HFFc6 (cell line): ENCODE results near the gene CGB5. TPM values are rescaled to one million over a fixed set of nuclear protein-coding genes. Genes with fewer than 3 reads are reported as not detected.
"Not testable (repeated sequence)": the region's sequence is repeated elsewhere in the genome, so short reads cannot be mapped to it uniquely, and the experiment has no call there.

ENCODE experiments used
- DNase-seq: peaks from one replicate; pipeline ENCODE4 v3.0.0-alpha.2; 2018
- H3K27ac Mint-ChIP-seq: 2 replicates; pipeline ENCODE4 v1.8.0; 2020; ENCODE audit warnings: mild to moderate bottlenecking, mixed read lengths
- H3K27me3 Mint-ChIP-seq: 2 replicates; pipeline ENCODE4 v1.8.0; 2021; ENCODE audit warnings: mild to moderate bottlenecking, moderate library complexity, mixed read lengths; ENCODE audit not compliant: insufficient read depth
- H3K36me3 Mint-ChIP-seq: 2 replicates; pipeline ENCODE4 v1.8.0; 2021; ENCODE audit warnings: low read depth, mixed read lengths
- H3K4me1 Mint-ChIP-seq: 2 replicates; pipeline ENCODE4 v1.8.0; 2020; ENCODE audit warnings: low read depth, mixed read lengths
- H3K4me3 Mint-ChIP-seq: 2 replicates; pipeline ENCODE4 v1.8.0; 2020; ENCODE audit warnings: mild to moderate bottlenecking, moderate library complexity, mixed read lengths
- H3K9me3 Mint-ChIP-seq: 2 replicates; pipeline ENCODE4 v1.8.0; 2020; ENCODE audit warnings: mild to moderate bottlenecking, mixed read lengths
- CTCF ChIP-seq: fragments of 200-600 bp; sonication (generic); IDR thresholded peaks from 2 replicates; pipeline ENCODE4 v1.5.0; 2021; ENCODE audit warnings: antibody characterized with exemption, mild to moderate bottlenecking
- long read RNA-seq: library from polyadenylated mRNA; unstranded; transcript quantifications from one replicate; pipeline ENCODE4 v2.0.0, GENCODE V29; 2019
- total RNA-seq, 6 experiments: library from RNA; stranded (reverse); fragmentation: NEBNext Ultra II Directional; extraction: Animal tissue kit (Norgen Biotek cat#: 25700); gene quantifications; 2 replicates in 1 of 6; 3 replicates in 5 of 6; pipeline ENCODE4 v1.2.3, GENCODE V29; 2021

CGB5 gene
- under 1 TPM in 2 of 6 experiments, not detected in 4; 0.23 to 0.75 TPM for total RNA-seq
- long read RNA-seq, partial matches to known transcripts: 0 of 1 reads
- long read RNA-seq, other reads (novel, unspliced or antisense): 1 of 1 reads

GRCh38 chr19:49043548-49043947, at the start of gene CGB5:
TSS of gene CGB5 (plus strand) at chr19:49043848. CDS start at chr19:49044210, 362 bp downstream.
- H3K27me3 Mint-ChIP-seq, H3K27ac Mint-ChIP-seq, H3K9me3 Mint-ChIP-seq, H3K36me3 Mint-ChIP-seq, DNase-seq, H3K4me3 Mint-ChIP-seq: not testable (repeated sequence)
- H3K4me1 Mint-ChIP-seq: peaks cover 23% of the 10 kb centered on the region

GRCh38 chr19:48994035-48994386, 49.6 kb upstream of the CGB5 start:
- Mint-ChIP-seq H3K27me3 (peaks cover 2% of the 10 kb centered on the region; the same call in 1 of the 2 replicates), H3K4me1 (peaks cover 38% of the 10 kb centered on the region), H3K9me3 (no peaks in the 10 kb centered on the region), H3K27ac (peak overlapping the region; percentile 95), H3K4me3 (peak overlapping the region; percentile 99), H3K36me3 (peaks cover 24% of the 10 kb centered on the region)
- no peak for TF ChIP-seq CTCF
- DNase-seq: no peak

- Mint-ChIP-seq H3K27ac (peak overlapping the region; percentile 42; the same call in 1 of the 2 replicates), H3K4me3 (no peak overlapping the region), H3K4me1 (peaks cover 35% of the 10 kb centered on the region), H3K36me3 (peaks cover 18% of the 10 kb centered on the region), H3K9me3 (no peaks in the 10 kb centered on the region), H3K27me3 (peaks cover 2% of the 10 kb centered on the region; the same call in 1 of the 2 replicates)
- peak; percentile 50 for DNase-seq
- peak; percentile 82 for TF ChIP-seq CTCF
Measured at GRCh38 chr19:48997972-48998371, 45.7 kb upstream of the CGB5 start.

GRCh38 chr19:48999481-49000325, 43.9 kb upstream of the CGB5 start:
- Mint-ChIP-seq H3K4me3 (no peak overlapping the region), H3K4me1 (peaks cover 26% of the 10 kb centered on the region), H3K27ac (peak overlapping the region; percentile 66), H3K36me3 (peaks cover 11% of the 10 kb centered on the region), H3K27me3 (no peaks in the 10 kb centered on the region; the same call in 1 of the 2 replicates), H3K9me3 (no peaks in the 10 kb centered on the region)
- peak; percentile 50 for DNase-seq
- peak; percentile 86 for TF ChIP-seq CTCF

- TF ChIP-seq CTCF: no peak
- DNase-seq: no peak
- H3K36me3 Mint-ChIP-seq: peaks cover 10% of the 10 kb centered on the region
- H3K9me3 Mint-ChIP-seq: no peaks in the 10 kb centered on the region
- H3K27ac Mint-ChIP-seq: no peak overlapping the region; the same call in 1 of the 2 replicates
- peaks cover 10% of the 10 kb centered on the region for H3K4me1 Mint-ChIP-seq
- no peak overlapping the region for H3K4me3 Mint-ChIP-seq
- peaks cover 1% of the 10 kb centered on the region; the same call in 1 of the 2 replicates for H3K27me3 Mint-ChIP-seq
Measured at GRCh38 chr19:49004133-49004532, 39.5 kb upstream of the CGB5 start.
